Epidermal melanocyte (primary cell): ENCODE measurements around the gene MYO18A.

Experiments
- DNase-seq: peaks from one replicate; pipeline ENCODE4 v3.0.0; 2011; ENCODE audit warnings: low spot score; ENCODE audit not compliant: insufficient read length

The MYO18A gene

DNA sequence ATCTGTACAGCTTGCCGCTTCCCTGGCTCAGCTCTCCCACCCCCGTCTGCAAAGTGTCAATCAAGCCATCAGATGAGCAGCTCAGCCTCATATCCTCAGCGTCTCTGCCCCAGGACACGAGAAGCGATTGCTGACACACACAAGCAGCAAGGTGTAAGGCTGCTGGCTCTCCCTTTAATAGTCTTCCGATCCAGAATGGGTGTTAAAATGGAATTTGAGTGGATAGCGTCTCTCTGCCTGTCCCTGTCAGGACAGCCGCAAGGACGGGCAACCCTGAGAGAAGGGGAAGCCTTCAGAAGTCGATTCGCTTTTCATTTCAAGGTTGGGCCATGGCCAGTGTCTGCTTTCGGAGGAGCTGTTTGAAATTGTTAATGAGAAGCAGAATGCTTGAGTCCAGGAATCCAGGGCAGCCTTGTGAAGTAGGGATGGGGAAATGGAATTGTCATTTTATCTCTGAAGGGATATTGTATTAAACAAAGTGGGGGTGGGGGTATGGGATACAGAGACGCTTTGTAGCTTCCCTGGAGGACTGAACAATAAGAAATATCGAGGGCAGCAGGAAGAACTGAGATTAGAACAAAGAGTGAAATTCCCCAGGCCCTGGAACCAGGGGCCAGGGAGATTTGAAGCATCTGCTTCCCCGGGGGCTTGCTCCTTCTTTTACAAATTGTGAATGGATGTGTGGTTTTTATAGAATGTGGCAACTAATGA, 142.0 kb downstream of the MYO18A start:
- peak; percentile 49 for DNase-seq

DNA sequence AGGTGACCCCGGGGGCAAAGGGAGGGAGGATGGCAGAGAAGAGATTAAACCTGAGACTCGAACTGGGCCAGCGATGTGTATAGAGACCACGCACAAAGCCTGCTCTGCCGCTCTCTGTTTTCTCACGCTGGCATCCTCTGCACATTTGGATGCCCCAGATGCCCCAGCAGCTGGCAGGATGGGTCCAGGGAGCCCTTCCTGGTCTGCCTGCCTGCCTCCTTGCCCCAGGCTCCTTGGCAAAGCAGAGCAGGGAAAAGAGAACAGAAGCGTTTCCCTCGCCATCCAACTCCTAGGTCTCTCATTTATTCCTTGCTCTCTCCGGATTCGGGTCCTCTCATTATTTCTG, 142.5 kb downstream of the MYO18A start:
- no peak for DNase-seq

DNA sequence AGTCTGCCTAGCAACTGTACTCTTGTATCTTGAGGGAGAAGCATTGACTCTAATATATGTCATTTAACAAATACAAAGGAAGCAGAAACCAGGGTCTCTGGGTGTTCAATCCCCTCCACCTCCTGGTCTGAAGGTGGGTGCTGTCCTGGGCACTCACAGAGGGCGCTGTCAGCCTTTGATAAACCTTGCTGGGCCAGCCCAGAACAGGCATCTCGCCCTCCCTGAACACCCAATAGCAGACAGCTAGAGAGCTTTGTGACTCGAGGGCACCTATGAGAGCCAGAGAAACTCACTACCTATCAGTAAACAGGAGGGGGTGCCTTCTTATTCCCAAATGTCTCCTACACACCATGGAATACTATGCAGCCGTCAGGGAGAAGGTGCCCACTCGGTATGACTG, 143.6 kb downstream of the MYO18A start:
- no peak for DNase-seq

DNA sequence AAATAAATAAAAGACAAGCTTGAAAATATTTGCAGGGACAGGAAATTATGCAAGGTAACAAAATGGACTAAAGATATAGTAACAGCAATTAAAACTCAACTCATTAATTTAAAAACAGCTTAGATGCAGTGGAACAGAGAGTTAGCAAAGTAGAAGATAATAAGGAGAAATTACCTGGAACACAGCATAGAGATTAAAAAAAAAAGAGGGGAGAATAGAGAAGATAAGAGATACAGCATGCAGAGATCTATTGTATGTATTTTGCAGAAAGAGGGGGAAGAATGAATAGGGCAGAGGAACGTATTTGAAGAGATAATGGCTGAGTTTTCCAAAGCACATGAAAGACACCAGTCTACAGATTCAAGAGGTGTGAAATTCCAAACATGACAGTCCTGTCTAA, 145.7 kb downstream of the MYO18A start:
- no peak for DNase-seq

DNA sequence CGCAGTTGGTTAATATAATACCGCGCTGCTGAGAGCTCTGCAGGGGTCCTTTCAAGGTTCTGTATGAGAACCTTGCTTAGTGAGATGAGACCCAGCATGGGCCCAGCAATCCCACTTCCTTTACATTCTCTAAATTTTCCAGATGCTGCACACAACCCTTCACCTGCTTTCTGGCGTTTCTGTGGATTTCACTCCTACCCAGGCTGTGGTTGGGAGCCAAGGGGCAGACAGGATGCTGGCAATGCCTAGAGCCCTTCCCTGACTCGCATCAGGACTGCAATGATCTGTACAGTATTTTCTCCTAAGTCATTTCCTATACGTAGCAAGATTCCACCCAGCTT, 147.4 kb downstream of the MYO18A start:
- DNase-seq, result no peak

DNA sequence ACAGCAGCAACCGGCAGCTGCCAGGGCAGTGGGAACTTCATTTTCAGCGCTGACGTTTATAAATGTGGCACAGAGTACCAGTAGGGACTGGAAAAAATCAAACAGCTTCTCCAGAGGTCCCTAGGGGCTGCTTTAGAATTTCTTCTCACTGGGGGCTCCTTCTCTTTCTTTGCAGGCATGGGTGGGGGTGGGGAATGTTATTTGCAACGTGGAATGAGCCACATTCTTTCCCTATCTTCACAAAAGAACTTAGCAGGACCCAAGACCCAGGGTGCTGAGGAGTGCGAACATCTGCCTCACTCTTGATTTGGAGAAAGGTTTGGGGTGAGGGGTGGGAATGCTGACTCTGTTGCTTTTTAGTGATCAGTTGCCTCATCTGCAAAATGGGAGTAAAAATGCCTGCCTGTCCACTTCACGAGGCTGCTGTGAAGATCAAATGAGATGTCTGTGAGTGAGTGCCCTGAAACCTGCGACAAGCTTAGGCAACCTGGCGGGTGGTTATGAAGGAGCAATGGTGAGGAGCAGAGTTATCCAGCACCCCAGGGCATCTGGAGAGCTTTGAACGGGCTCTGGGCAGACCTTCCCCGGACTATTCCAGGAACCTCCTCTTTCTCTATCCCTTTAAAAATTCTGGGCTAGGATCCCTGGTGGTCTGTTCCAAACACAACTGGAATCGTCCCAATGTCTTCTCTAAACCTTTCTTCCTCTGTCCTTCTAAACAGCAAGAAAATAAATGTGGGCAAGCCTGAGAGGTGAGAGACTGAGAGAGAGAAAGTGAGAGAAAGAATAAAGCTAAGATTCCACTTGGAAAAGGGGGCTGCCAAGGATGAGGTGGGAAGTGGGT, 148.0 kb downstream of the MYO18A start:
- DNase-seq, result no peak

DNA sequence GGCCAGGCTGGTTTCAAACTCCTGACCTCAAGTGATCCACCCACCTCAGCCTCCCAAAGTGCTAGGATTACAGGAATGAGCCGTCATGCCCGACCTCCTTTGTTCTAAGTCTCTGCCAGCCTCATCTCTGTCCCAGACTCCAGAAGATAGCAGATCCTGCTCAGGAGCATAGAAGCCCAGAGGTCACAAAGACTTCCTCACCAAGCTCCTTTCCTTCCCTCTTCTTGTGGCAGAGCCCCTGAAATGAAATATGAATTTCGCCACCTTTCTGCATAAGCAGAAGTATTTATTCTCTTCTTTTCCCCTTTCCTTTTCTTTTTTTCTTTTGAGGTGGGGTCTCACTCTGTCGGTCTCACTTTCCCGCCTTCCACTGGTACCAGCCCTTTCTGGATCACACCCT, 148.7 kb downstream of the MYO18A start:
- no peak for DNase-seq

DNA sequence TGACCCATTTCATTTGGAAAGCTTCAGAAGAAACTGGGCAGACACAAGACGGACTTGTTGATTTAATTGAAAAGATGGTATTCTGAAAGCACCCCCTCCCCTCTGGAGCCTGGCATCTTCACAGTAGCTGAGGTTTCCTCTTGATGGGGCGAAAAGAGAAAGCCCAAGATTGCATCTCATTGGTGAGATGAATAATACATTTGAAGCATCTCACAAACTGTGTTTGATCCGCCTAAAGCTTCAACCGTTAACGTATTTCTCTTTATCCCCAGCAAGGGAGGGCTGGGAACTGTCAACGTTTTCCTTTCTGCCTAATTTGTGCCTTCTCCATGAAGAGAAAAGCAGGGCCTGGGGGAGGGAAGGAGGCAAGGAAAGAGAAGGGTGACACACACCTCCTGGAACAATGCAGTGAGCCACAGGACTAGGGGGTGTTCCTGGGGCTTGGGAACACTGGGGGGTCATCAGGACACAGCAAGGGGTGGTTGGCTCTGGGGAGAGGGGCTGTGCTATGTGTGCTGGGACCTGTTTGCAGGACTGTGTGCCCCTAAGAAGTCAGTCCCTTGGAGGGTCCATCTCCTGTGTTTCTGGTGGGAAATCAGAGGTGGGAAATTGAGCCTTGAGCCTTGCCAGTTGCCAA, 155.8 kb downstream of the MYO18A start:
- no peak for DNase-seq

DNA sequence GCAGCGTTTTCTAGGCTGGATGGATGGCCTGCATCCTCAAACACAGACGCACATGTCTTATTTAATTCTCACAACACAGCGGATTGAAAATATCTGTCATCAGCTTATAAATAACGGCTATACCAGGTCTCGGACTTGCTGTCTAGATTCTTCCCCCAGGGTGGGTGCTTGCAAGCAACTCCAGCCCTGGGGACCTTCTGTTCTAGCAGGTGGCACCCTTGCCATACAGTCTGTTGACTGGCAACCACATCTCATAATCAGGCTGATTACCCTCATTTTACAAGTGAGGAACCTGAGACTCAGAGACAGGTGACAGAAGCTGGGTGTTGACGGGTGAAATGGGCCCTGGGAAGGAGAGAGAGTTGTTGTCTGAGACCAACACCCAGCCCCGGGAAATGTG, 158.1 kb downstream of the MYO18A start:
- no peak for DNase-seq

DNA sequence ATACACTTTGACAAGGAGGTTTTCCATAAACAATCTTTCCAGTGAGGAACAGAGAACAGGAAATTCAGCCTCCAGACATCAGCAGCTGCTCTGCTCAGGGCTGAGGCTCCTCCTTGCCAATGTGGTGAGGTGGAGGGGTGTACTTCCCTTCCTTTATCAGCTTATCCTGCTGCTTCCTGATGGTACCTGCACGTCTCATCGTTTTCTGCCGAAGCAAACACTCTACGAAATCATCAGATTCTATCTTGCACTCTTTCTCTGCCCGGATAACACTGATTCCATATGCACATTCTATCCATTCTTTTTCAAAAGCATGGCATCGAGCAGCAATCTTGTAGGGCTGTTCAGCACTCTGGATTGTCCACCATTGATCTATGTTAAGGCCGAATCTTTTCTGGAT, 159.0 kb downstream of the MYO18A start:
- DNase-seq, result no peak
